Sigmoid colon (tissue), 7 donors: ENCODE data around the gene SLC45A2. TPM values are rescaled to one million over a fixed set of nuclear protein-coding genes. Genes with fewer than 3 reads are reported as not detected.

Experiments used
- DNase-seq: peaks from one replicate; pipeline ENCODE4 v3.0.0-alpha.2; 2019
- H3K27ac ChIP-seq, 4 donors: fragments of 200-600 bp; sonication (generic); one replicate each; pipeline ENCODE4 v1.5.1; 2016 to 2019; ENCODE audit warnings: mild to moderate bottlenecking in 1 of 4
- H3K27me3 ChIP-seq, 3 donors: fragments of 200-600 bp; sonication (generic); one replicate each; pipeline ENCODE4 v1.5.1; 2019; ENCODE audit warnings: mild to moderate bottlenecking in 1 of 3
- H3K36me3 ChIP-seq, 4 donors: fragments of 200-600 bp; sonication (generic); one replicate each; pipeline ENCODE4 v1.5.1; 2016 to 2019
- H3K4me1 ChIP-seq, 4 donors: fragments of 200-600 bp; sonication (generic); one replicate each; pipeline ENCODE4 v1.5.1; 2017 to 2019
- H3K4me3 ChIP-seq, 4 donors: fragments of 200-600 bp; sonication (generic); one replicate each; pipeline ENCODE4 v1.5.1; 2017 to 2019; ENCODE audit warnings: mild to moderate bottlenecking in 2 of 4, moderate library complexity in 1 of 4
- H3K9me3 ChIP-seq, 4 donors: fragments of 200-600 bp in 3 of 4; sonication (generic) in 3 of 4; one replicate each; pipeline versions ENCODE4 v1.5.1 to v1.6.1; 2013 to 2019
- CTCF ChIP-seq, 4 experiments: fragments of 450-650 bp in 3 of 4; fragments of 200-600 bp in 1 of 4; IDR thresholded peaks; one replicate each; pipeline ENCODE4 v1.5.1; 2016 to 2019; ENCODE audit warnings: antibody characterized with exemption in 4 of 4, mild to moderate bottlenecking in 3 of 4, moderate library complexity in 2 of 4
- EP300 ChIP-seq, 4 donors: sonication (generic); formaldehyde crosslinking; IDR thresholded peaks; one replicate each; pipeline ENCODE4 v1.6.1; 2017; ENCODE audit warnings: antibody characterized with exemption in 4 of 4
- POLR2A ChIP-seq, 2 donors: fragments of 450-650 bp; IDR thresholded peaks; one replicate each; pipeline ENCODE4 v1.6.1; 2016; ENCODE audit warnings: antibody characterized with exemption in 2 of 2, mild to moderate bottlenecking in 2 of 2, moderate library complexity in 2 of 2
- POLR2AphosphoS5 ChIP-seq, 4 donors: sonication (generic); formaldehyde crosslinking; IDR thresholded peaks; one replicate each; pipeline ENCODE4 v1.6.1; 2017; ENCODE audit warnings: antibody characterized with exemption in 4 of 4
- WGBS, 2 donors: extraction: QIAGEN DNeasy Blood & Tissue Kit; methylation state at CpG; one replicate each; pipeline ENCODE4 v1.1.7; 2013; 5-methylcytosine and 5-hydroxymethylcytosine counted together
- intact Hi-C: fragments of 100-400 bp; cut with DNase I; formaldehyde crosslinking; loops from one replicate; pipeline ENCODE4 v1.15.1; 2023
- polyA plus RNA-seq, 3 donors: library from polyadenylated mRNA; stranded (reverse); fragments of 200-250 nt; gene quantifications; one replicate each; pipeline ENCODE4 v1.2.3, GENCODE V29; 2013
- total RNA-seq, 4 donors: library from RNA; depleted of rRNA; stranded (reverse); fragments of >200 nt; gene quantifications; one replicate each; pipeline ENCODE4 v1.1.0, GENCODE V29; 2016
- donor health status: healthy with polysubstance abuse.
- donor health status: Bipolar disorder and iron deficiency.
- donor health status: healthy.

Gene SLC45A2
- total and polyA plus RNA-seq, 7 donors: 0.03 to 0.27 TPM; not detected in 5

GRCh38 chr5:34028349-34028748, 43.9 kb upstream of the SLC45A2 start:
- no peaks in the 10 kb centered on the region for H3K36me3 ChIP-seq
- no peaks in the 10 kb centered on the region for H3K4me1 ChIP-seq
- DNase-seq: no peak
- H3K9me3 ChIP-seq: no peaks in the 10 kb centered on the region
- H3K27me3 ChIP-seq: no peaks in the 10 kb centered on the region
- H3K27ac ChIP-seq: no peak overlapping the region
- H3K4me3 ChIP-seq: no peak overlapping the region
- TF ChIP-seq POLR2A (IDR thresholded peaks at IDR 0.05) (no peak), CTCF (IDR thresholded peaks at IDR 0.05) (no peak), EP300 (IDR thresholded peaks at IDR 0.05) (no peak), POLR2AphosphoS5 (IDR thresholded peaks at IDR 0.05) (no peak)
- 89 to 91% methylated on average over 3 of the region's 3 CpGs for WGBS, 2 donors
- intact Hi-C loops: no loop called here

- TF ChIP-seq POLR2AphosphoS5 (IDR thresholded peaks at IDR 0.05) (no peak), POLR2A (IDR thresholded peaks at IDR 0.05) (no peak), EP300 (IDR thresholded peaks at IDR 0.05) (no peak), CTCF (IDR thresholded peaks at IDR 0.05) (no peak)
- 80 to 89% methylated on average over 9 of the region's 9 CpGs for WGBS, 2 donors
- Histone ChIP-seq H3K27ac (no peak overlapping the region), H3K4me1 (no peaks in the 10 kb centered on the region), H3K9me3 (no peaks in the 10 kb centered on the region), H3K36me3 (no peaks in the 10 kb centered on the region), H3K4me3 (no peak overlapping the region), H3K27me3 (no peaks in the 10 kb centered on the region)
- DNase-seq: no peak
- intact Hi-C loops: no loop called here
Measured at GRCh38 chr5:34026089-34026761, 41.7 kb upstream of the SLC45A2 start.

GRCh38 chr5:34022121-34022705, 37.7 kb upstream of the SLC45A2 start:
- 10 to 22% methylated on average over 2 of the region's 2 CpGs for WGBS, 2 donors
- Histone ChIP-seq H3K4me3 (no peak overlapping the region), H3K36me3 (peaks cover 0 to 8% (median 0%) of the 10 kb centered on the region in 4 donors), H3K27me3 (no peaks in the 10 kb centered on the region), H3K4me1 (peaks cover 0 to 1% (median 0%) of the 10 kb centered on the region in 4 donors), H3K27ac (no peak overlapping the region), H3K9me3 (no peaks in the 10 kb centered on the region)
- no peak for DNase-seq
- TF ChIP-seq POLR2AphosphoS5 (IDR thresholded peaks at IDR 0.05): no peak
- TF ChIP-seq CTCF (IDR thresholded peaks at IDR 0.05): no peak
- no peak for TF ChIP-seq EP300 (IDR thresholded peaks at IDR 0.05)
- TF ChIP-seq POLR2A (IDR thresholded peaks at IDR 0.05): no peak
- intact Hi-C loops: no loop called here

- H3K4me3 ChIP-seq: no peak overlapping the region
- no peaks in the 10 kb centered on the region for H3K9me3 ChIP-seq
- intact Hi-C loops: no loop called here
- H3K27ac ChIP-seq: no peak overlapping the region
- no peak for TF ChIP-seq POLR2AphosphoS5 (IDR thresholded peaks at IDR 0.05)
- no peak for TF ChIP-seq EP300 (IDR thresholded peaks at IDR 0.05)
- no peak for TF ChIP-seq POLR2A (IDR thresholded peaks at IDR 0.05)
- no peak for DNase-seq
- no peaks in the 10 kb centered on the region for H3K27me3 ChIP-seq
- H3K4me1 ChIP-seq: peaks cover 0 to 10% (median 6%) of the 10 kb centered on the region in 4 donors
- H3K36me3 ChIP-seq: peaks cover 0 to 8% (median 0%) of the 10 kb centered on the region in 4 donors
- WGBS, 2 donors: 26 to 63% methylated on average over 2 of the region's 2 CpGs
Measured at GRCh38 chr5:34021334-34021733, 36.8 kb upstream of the SLC45A2 start.

GRCh38 chr5:34020726-34021125, 36.2 kb upstream of the SLC45A2 start:
- no peak overlapping the region for H3K4me3 ChIP-seq
- peaks cover 0 to 16% (median 12%) of the 10 kb centered on the region in 4 donors for H3K4me1 ChIP-seq
- H3K27me3 ChIP-seq: no peaks in the 10 kb centered on the region
- no peaks in the 10 kb centered on the region for H3K9me3 ChIP-seq
- no peak for DNase-seq
- H3K36me3 ChIP-seq: peaks cover 0 to 8% (median 0%) of the 10 kb centered on the region in 4 donors
- no peak overlapping the region for H3K27ac ChIP-seq
- TF ChIP-seq CTCF (IDR thresholded peaks at IDR 0.05) (no peak), POLR2A (IDR thresholded peaks at IDR 0.05) (no peak), POLR2AphosphoS5 (IDR thresholded peaks at IDR 0.05) (no peak), EP300 (IDR thresholded peaks at IDR 0.05) (no peak)
- intact Hi-C loops: no loop called here
- WGBS, 2 donors: 43 to 78% methylated on average over 1 of the region's 1 CpG
